Esophagus squamous epithelium (tissue), 4 donors: ENCODE results near the gene GNAI2.

Source experiments
- POLR2A ChIP-seq, 4 donors: fragments of 450-650 bp; IDR thresholded peaks; one replicate each; pipeline ENCODE4 v1.6.1; 2017; ENCODE audit warnings: antibody characterized with exemption in 4 of 4, mild to moderate bottlenecking in 4 of 4, moderate library complexity in 3 of 4
- TF ChIP-seq, protein P1 (sequence below), 6 experiments: fragments of 450-650 bp in 4 of 6; fragments of 200-600 bp in 2 of 6; sonication (generic) in 2 of 6; IDR thresholded peaks; one replicate each; pipeline ENCODE4 v1.5.1; 2016 to 2019; ENCODE audit warnings: antibody characterized with exemption in 6 of 6, mild to moderate bottlenecking in 4 of 6, moderate library complexity in 4 of 6

DNA sequence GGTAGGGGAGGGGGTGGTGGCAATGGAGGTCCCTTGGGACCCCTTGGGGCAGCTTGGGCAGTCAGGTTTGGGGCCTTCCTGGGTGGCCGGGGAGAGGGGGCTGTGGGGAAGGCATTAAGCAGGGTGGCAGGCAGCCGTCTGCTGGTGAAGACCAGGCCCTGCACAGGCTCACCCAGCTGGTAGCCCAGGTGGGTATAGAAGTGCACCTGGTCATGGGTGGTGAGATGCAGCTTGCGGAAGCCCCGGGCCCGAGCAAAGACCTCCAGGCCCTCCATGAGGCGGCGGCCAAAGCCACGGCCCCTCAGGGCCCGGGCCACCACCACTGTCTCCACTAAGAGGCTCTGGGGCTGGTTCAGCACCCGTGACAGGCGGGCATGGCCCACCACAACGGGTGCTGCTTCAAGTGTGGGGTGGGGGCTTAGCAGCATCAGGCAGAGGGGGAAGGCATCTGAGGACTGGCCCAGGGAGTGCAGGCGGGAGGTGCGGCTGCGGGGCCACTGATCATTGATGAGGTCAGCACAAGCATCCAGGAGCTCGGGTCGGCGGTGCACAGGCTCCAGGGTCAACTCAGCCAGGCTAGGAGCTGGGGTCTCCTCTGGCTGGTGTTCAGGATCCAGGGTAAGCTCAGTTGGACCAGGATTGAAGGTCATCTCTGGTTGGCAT is 60.8 kb downstream of the GNAI2 start:
- TF ChIP-seq, protein P1, sequence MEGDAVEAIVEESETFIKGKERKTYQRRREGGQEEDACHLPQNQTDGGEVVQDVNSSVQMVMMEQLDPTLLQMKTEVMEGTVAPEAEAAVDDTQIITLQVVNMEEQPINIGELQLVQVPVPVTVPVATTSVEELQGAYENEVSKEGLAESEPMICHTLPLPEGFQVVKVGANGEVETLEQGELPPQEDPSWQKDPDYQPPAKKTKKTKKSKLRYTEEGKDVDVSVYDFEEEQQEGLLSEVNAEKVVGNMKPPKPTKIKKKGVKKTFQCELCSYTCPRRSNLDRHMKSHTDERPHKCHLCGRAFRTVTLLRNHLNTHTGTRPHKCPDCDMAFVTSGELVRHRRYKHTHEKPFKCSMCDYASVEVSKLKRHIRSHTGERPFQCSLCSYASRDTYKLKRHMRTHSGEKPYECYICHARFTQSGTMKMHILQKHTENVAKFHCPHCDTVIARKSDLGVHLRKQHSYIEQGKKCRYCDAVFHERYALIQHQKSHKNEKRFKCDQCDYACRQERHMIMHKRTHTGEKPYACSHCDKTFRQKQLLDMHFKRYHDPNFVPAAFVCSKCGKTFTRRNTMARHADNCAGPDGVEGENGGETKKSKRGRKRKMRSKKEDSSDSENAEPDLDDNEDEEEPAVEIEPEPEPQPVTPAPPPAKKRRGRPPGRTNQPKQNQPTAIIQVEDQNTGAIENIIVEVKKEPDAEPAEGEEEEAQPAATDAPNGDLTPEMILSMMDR (IDR thresholded peaks at IDR 0.05), result no peak
- TF ChIP-seq POLR2A (IDR thresholded peaks at IDR 0.05), result no peak
